ENCODE data around the gene MRPS2. TPM values are rescaled to one million over a fixed set of nuclear protein-coding genes. Genes with fewer than 3 reads are reported as not detected.
A peak's percentile ranks its signal among the peaks of the same experiment; 100 is the strongest.

MRPS2 gene
- total and polyA plus RNA-seq, 10 of the 15 experiments (the other 5 are each of a cell fraction or from before 2014, with no cell fraction given) = 3.3 to 103 (median 69.5) TPM

DNA sequence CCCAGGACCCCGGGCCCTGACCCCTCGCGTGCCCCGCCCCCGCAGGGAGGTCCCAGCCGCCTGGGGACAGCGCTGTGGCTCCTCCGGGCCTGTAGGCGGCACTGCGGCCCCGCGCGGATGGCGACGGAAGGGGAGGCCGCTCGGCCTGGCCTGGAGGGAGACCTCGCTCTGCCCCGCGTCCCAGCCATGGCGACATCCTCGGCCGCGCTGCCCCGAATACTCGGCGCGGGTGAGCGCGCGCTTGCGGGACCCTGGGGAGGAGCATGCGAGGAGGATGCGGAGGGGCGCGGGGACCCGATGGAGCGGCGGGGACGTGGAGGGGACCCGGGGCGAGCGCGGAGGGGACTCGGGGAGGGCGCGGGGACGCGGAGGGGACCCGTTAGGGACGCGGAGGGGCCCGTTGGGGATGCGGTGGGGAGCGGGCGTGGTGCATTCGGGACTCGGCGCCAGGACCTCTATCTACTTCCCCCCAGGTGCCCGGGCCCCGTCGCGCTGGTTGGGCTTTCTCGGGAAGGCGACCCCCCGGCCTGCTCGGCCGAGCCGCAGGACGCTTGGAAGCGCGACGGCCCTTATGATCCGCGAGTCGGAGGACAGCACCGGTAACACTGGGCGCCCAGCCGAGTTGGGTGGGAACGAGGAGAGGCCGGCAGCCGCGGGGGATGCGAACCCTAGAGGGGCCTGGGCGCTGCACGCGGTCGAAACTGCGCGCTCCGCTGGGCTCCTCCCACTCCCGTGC, at the start of gene MRPS2 (continued):
- TF ChIP-seq, protein P1, sequence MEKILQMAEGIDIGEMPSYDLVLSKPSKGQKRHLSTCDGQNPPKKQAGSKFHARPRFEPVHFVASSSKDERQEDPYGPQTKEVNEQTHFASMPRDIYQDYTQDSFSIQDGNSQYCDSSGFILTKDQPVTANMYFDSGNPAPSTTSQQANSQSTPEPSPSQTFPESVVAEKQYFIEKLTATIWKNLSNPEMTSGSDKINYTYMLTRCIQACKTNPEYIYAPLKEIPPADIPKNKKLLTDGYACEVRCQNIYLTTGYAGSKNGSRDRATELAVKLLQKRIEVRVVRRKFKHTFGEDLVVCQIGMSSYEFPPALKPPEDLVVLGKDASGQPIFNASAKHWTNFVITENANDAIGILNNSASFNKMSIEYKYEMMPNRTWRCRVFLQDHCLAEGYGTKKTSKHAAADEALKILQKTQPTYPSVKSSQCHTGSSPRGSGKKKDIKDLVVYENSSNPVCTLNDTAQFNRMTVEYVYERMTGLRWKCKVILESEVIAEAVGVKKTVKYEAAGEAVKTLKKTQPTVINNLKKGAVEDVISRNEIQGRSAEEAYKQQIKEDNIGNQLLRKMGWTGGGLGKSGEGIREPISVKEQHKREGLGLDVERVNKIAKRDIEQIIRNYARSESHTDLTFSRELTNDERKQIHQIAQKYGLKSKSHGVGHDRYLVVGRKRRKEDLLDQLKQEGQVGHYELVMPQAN (conservative IDR thresholded peaks at IDR 0.05) = peak; percentile 29
- TF ChIP-seq MTA3 (IDR thresholded peaks at IDR 0.05; ENCODE audit: borderline replicate concordance, low read length) = no peak
- TF ChIP-seq MYB (IDR thresholded peaks at IDR 0.05; ENCODE audit: borderline replicate concordance, low read depth, low read length) = no peak
- TF ChIP-seq, protein P2, sequence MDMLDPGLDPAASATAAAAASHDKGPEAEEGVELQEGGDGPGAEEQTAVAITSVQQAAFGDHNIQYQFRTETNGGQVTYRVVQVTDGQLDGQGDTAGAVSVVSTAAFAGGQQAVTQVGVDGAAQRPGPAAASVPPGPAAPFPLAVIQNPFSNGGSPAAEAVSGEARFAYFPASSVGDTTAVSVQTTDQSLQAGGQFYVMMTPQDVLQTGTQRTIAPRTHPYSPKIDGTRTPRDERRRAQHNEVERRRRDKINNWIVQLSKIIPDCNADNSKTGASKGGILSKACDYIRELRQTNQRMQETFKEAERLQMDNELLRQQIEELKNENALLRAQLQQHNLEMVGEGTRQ (IDR thresholded peaks at IDR 0.05; ENCODE audit: borderline replicate concordance, low read depth, low read length) = no peak
- no peak for TF ChIP-seq EED (IDR thresholded peaks at IDR 0.05; ENCODE audit: low read depth)
- peak; percentile 96 for TF ChIP-seq POLR2A (IDR thresholded peaks at IDR 0.05; ENCODE audit: low read depth, low read length)
- TF ChIP-seq RUNX3 (IDR thresholded peaks at IDR 0.05; ENCODE audit: low read length) = peak; percentile 67
- TF ChIP-seq, protein P3, sequence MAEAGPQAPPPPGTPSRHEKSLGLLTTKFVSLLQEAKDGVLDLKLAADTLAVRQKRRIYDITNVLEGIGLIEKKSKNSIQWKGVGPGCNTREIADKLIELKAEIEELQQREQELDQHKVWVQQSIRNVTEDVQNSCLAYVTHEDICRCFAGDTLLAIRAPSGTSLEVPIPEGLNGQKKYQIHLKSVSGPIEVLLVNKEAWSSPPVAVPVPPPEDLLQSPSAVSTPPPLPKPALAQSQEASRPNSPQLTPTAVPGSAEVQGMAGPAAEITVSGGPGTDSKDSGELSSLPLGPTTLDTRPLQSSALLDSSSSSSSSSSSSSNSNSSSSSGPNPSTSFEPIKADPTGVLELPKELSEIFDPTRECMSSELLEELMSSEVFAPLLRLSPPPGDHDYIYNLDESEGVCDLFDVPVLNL (IDR thresholded peaks at IDR 0.05; ENCODE audit: low read depth, low read length) = 0 out of 2 replicates have a peak, but pooled peaks have one; percentile 37
- TF ChIP-seq NR2C1 (IDR thresholded peaks at IDR 0.05) = peak; percentile 44; the same call in 1 of the 2 replicates
- TF ChIP-seq RFX5 (IDR thresholded peaks at IDR 0.05; ENCODE audit: low read depth, low read length) = no peak
- peak; percentile 26; the same call in 1 of the 2 replicates for TF ChIP-seq BACH1 (IDR thresholded peaks at IDR 0.05; ENCODE audit: borderline replicate concordance)
- TF ChIP-seq BHLHE40 (IDR thresholded peaks at IDR 0.05; ENCODE audit: borderline replicate concordance in 1 of 2, low read depth in 2 of 2, low read length in 1 of 2) = peak; percentile 96 to 98
- no peak for TF ChIP-seq RAD51 (IDR thresholded peaks at IDR 0.05)
- peak; percentile 84 for TF ChIP-seq PAX5 (IDR thresholded peaks at IDR 0.05; ENCODE audit: borderline replicate concordance, low read depth, low read length)
- 0 out of 2 replicates have a peak, but pooled peaks have one; percentile 5 for TF ChIP-seq TCF3 (IDR thresholded peaks at IDR 0.05; ENCODE audit: borderline replicate concordance, insufficient read depth, low read depth, low read length)
- TF ChIP-seq CREB1 (IDR thresholded peaks at IDR 0.05; ENCODE audit: low read depth) = peak; percentile 55; the same call in 1 of the 2 replicates
- TF ChIP-seq, protein P4, sequence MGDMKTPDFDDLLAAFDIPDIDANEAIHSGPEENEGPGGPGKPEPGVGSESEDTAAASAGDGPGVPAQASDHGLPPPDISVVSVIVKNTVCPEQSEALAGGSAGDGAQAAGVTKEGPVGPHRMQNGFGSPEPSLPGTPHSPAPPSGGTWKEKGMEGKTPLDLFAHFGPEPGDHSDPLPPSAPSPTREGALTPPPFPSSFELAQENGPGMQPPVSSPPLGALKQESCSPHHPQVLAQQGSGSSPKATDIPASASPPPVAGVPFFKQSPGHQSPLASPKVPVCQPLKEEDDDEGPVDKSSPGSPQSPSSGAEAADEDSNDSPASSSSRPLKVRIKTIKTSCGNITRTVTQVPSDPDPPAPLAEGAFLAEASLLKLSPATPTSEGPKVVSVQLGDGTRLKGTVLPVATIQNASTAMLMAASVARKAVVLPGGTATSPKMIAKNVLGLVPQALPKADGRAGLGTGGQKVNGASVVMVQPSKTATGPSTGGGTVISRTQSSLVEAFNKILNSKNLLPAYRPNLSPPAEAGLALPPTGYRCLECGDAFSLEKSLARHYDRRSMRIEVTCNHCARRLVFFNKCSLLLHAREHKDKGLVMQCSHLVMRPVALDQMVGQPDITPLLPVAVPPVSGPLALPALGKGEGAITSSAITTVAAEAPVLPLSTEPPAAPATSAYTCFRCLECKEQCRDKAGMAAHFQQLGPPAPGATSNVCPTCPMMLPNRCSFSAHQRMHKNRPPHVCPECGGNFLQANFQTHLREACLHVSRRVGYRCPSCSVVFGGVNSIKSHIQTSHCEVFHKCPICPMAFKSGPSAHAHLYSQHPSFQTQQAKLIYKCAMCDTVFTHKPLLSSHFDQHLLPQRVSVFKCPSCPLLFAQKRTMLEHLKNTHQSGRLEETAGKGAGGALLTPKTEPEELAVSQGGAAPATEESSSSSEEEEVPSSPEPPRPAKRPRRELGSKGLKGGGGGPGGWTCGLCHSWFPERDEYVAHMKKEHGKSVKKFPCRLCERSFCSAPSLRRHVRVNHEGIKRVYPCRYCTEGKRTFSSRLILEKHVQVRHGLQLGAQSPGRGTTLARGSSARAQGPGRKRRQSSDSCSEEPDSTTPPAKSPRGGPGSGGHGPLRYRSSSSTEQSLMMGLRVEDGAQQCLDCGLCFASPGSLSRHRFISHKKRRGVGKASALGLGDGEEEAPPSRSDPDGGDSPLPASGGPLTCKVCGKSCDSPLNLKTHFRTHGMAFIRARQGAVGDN (IDR thresholded peaks at IDR 0.05) = no peak
- TF ChIP-seq, protein P5, sequence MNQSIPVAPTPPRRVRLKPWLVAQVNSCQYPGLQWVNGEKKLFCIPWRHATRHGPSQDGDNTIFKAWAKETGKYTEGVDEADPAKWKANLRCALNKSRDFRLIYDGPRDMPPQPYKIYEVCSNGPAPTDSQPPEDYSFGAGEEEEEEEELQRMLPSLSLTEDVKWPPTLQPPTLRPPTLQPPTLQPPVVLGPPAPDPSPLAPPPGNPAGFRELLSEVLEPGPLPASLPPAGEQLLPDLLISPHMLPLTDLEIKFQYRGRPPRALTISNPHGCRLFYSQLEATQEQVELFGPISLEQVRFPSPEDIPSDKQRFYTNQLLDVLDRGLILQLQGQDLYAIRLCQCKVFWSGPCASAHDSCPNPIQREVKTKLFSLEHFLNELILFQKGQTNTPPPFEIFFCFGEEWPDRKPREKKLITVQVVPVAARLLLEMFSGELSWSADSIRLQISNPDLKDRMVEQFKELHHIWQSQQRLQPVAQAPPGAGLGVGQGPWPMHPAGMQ (IDR thresholded peaks at IDR 0.05; ENCODE audit: borderline replicate concordance) = no peak

Data from GM12878 (cell line).